NOMO-1 treated with DMSO at 0.1 percent for 48 hours (cell line): ENCODE data around the gene GIPC3.
"Not testable (repeated sequence)": the region's sequence is repeated elsewhere in the genome, so short reads cannot be mapped to it uniquely, and the experiment has no call there.

Experiments
- DNase-seq: peaks from one replicate; lab custom pipeline; 2025; ENCODE audit not compliant: unreplicated experiment; lab: John Stamatoyannopoulos, UW

The GIPC3 gene

DNA sequence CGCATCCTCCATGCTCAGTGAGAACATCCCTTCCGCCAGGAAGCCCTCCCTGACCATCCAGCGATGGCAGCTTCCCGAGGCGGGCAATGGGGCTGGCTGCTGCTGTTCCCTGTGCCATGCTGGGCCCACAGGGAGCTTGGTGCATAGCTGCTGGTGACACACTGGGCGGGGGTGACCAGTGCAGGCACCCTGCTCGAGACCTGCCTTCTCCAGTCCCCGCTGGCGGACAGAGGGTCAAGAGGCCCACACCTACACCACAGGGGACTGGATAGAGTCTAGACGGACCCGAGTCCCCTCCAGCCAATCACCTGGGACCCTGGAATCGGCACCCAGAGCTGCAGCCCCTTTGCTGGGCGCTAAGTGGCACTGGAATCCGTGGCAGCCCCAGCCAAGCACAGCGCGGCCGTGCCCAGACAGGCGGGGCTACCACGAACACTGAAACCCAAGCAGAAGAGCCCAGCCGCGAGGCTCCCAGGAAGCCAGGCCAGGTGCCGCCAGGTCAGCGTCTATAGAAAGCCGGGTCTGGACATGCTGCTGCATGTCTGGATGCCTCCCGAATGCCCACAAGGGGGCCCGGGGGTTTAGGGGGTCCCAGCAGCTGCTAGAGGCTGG is 30.4 kb downstream of the GIPC3 start:
- DNase-seq, result no peak

DNA sequence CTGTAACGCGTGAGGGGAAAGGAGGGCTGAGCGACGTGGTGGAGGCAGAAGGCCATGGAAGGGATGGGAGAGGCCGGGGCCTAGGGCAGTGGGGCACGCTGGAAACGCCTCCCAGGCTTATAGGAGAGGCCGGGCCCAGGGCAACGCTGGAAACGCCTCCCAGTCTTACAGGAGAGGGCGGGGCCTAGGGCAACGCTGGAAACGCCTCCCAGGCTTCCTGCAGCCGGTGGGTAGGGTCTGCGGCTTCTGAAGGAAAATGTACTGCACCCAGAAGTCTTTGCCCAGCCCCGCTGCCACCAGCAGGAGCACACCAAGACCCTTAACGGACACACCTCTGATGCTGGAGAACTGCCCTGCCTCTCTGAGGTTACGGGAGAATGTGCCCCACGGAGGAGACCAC is 32.2 kb downstream of the GIPC3 start:
- no peak for DNase-seq

DNA sequence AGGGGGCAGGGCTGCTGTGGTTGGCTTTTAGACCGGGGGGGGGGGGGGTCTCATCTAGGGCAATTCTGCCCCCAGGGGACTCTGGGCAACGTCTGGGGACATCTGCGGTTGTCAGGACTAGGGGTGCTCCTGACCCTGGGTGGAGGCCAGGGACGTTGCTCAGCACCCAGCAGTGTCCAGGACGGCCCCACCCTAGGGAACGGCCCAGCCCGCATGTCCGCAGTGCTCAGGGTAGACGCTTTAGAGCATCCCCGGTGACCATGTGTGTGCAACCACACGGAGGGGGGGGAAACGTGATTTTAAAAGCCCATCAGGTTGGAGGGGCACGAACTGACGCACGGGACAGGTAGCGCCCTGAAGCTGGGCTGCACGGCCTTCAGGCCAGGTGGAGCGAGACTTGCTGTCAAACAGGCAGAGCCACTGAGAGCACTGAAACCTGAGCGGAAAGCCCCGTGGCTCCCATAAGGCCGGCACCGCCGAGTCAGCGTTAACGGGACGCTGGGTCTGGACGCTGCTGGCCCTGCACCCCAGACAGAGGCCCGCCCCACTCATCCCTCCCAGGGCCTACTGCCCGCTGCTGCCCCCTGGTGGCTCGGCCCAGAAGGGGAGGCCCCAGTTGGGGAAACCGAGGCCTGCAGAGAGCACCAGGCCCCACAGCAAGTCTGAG is 33.0 kb downstream of the GIPC3 start:
- DNase-seq, result peak; percentile 8

DNA sequence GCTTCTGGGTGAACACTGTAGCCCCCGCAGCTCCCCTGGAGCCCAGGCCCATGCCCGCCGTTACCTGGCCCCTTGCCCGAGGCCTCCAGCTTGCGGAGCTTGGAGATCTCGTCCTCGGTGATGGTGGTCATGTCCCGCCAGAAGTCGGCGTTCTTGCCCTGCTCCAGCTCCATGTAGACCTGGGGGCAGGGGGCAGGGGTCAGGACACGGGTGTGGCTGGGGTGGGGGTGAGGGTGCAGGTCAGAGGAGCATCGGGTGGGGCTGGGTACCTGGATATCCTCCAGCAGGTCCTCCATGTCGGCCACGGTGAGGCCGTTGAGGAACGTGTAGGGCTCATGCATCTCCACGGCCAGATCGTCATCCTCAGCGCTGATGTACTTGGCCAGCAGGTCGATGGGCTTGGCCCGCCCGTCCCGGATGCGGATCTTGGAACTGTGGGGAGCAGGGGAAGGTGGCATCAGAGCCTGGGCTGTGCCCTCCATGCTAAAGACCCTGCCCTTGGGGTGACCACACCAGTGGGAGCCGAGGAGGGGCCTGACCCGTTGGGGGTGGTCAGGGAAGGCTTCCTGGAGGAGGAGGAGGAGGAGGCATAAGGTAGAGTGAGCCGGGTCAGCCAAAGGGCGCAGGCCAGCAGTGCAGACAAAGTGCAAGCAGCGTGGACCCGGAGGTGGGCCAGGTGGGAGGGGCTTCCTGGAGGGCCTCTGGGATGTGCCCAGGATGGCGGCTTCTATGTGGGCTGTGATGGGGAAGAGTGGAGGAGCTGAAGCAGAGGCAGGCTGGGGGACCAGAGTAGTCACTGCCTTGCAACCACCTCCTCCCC is 33.7 kb downstream of the GIPC3 start:
- no peak for DNase-seq

DNA sequence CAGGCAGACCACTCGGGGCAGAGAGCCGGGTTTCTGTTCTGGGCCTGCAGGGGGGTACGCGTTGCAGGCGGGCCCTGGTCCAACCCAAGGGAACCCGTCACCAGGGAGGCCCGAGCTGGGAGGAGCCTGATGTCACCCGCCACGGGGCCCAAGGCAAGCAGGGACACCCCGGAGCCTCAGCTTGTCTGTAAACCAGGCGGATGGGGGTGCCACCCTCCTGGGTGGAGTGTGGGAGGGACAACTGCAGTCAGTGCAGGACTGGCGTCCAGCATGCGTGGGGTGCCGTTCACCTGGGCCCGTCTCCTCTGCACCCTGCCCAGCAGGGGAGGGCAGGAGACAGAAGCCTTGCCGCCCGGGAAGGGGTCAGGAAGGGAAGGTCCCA is 34.3 kb downstream of the GIPC3 start:
- DNase-seq, result no peak

DNA sequence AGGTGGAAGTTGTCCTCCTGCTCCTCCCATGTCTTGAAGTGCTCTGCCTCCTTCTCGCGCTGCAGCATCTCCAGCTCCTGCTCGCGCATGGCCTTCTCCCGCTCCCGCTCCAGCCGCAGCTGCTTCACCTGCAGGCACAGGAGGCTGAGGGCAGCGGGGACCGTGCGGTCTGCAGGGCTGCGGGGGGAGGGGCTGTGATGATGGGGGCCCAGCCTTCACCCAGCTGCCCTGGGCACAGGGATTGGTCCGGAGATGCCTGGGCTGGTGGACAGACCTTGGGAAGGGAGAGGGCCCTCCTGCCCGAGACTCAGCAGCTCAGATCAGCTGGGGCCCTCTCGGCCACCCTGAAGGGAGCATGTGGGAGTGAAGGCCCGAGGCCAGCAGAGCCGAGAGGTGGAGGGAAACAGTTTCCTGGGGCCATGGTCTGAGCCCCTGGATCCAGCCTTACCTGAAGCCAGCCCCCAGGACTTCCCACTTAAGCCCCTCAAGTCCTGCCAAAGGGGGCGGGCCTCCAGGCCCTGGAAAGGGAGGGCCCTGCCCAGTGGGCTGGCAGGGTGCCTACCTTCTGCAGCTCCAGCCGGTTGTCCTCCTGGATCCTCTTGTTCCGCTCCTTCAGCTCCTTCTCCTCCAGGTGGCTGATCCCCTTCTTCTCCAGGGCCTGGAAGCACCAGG is 35.0 kb downstream of the GIPC3 start:
- no peak for DNase-seq

DNA sequence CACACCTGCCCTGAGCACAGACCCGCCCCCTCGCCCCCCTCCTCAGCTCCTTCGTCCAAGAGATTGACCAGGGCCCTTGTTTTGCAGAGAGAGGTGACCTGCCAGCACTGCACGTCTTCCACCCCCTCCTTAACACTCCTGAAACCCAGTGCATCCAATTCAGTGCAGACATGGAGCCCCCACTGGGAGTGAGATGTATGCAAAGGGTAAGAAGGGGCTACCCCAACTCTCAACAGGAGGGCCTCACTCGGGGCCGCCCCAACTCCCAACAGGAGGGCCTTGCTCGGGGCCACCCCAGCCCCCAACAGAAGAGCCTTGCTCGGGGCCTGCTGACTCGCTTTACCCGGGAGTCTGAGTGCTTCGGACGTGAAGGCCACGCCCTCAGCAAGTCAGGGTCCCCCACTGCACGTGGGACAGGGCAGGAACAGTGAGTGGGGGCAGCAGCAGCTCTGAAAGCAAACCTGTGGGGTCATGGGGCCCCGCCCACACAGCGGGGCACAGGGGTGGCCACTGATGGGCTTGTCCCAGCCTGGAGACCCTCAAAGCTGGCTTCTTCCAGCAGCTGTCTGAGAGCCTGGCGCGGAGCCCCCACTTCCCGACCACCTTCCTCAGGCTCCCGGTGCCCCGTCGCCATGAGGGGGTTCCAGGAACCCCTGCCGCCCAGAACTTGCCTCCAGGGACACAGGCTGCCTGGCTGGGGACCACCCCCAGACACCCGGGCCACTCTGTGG is 35.7 kb downstream of the GIPC3 start:
- DNase-seq, result no peak

DNA sequence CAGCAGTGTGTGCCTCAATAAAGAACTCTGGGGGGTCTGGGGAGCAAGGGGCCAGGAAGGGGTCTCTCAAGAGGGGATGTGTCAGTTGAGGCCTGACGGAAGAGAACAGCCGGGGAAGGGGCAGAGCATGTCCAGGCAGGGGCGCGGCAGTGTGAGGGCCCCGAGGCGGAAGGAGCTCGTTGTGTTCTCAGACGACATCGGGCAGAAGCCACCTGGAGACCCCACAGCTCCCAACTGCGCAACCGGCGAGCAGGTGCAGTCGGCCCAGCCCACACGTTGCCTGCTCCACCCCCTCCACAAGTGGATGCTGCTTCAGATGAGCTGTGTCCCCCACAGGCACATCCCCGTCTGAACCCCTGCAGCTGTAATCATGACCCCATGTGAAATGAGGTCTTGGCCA is 36.4 kb downstream of the GIPC3 start:
- DNase-seq, result no peak

DNA sequence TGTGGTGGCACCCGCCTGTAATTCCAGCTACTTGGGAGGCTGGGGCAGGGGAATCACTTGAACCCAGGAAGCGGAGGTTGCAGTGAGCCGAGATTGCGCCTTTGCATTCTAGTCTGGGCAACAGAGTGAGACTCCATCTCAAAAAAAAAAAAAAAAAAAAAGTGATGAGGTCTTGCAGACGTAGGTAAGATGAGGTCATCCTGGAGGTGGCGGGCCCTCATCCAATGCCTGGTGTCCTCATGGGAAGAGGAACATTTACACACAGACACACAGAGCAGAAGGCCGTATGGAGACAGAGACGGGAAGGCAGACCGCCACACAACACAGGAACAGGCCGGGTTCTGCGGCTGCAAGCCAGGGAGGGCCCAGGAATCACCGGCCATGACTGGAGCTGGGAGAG is 36.9 kb downstream of the GIPC3 start:
- DNase-seq, result no peak

DNA sequence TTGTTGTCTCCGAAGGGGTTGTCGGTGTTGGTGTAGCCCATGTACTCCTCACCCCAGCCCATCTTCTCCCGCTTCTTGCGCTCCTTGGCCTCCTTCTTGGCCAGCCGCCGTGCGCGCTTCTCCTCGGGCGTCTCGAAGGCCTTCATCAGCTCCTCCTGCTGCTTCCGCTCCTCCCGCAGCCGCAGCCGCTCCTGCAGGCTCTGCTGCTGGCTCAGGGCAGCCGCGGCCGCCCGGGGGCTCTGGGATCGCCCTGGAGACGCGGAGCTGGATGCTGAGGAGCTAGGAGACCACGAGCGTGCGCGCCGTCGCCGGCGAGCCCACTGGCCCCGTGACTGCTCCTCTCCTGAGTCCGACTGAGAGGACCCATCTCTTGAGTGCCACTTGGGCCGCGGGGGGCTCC is 38.4 kb downstream of the GIPC3 start:
- DNase-seq, result no peak

DNA sequence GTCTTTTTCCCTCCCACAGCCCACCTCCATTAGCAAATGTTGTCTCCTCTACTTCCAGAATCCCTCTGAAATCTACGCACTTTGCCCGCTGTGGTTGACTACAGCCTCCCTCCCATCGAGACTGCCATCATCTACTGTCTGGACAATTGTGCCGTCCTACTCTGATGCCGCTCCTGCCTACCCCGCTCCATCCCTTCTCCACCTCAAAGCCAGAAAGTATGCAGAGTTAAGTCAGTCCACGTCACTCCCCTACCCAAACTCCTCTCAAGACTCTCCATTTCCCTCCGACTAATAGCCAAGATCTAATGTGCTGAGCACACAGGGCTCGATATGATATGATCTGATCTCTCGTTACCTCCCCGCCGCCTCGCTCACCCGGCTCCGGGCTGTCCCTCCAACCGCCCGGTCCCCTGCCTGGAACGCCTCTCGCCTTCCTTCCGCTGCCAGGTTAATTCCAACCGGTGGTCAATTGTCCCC is 40.8 kb downstream of the GIPC3 start:
- no peak for DNase-seq

DNA sequence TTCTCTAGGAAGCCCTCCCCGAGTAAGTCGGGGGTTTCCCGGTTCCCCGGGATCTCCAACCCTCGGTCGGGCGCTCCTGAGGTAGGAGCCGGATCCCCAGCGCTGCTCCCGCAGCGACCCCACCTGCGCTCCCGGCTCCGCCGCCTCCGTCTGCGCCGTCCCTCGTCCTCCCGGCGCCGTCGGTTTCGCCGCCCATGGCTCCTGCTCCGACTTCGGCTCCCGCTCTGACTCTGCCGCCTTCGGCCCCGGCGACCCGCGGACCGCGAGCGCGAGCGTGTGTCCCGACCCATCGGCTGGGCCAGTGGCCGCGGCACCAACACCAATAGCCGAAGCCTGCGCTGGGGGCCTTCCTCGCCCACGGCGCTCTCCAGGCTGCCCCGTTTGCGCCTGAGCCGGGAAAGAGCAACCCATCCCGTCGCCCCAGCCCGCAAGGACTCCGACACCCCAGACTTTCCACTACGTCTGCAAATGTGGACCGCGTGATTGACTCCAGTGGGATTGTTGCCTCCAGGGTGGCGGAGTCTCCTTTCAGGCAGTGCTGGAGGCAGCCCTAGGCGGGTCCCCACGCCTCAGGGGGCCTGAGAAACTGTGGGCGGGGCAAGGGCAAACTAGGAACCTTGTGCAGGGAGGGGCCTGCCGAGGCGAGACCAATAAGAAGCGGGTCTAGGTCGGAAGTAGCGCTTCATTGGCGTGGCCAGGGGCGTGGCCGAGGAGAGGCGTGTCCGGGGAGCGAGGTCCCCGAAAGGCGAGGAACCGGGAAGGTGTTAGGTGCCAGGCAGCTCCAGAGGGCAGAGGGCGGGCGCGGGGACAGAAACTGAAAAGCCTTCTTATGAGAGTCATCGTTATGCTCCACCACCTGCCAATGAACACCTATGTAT is 41.4 kb downstream of the GIPC3 start, which contains the start of gene CACTIN:
Gene CACTIN, minus strand, starts transcription at position 318 of the 878 bp plus-strand sequence. Its CDS starts 28 bp downstream, at position 290.
- DNase-seq, result peak; percentile 98

DNA sequence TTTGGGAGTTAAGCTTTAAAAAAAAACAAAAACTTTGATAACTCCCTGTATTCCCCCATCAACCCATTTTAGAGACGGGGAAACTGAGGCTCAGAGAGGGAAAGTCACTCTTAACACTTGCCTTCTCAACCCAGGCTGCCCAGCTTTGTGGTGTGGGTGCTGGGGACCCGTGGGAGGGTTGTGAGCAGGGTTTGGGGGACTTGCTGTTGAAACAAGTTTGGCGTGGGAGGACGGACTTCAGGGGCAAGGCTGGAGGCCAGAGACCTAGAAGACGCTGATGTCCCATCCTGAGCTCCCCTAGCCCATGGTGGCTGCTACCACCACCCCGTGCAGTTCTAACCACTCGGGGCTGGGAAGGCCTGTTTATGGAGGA is 42.1 kb downstream of the GIPC3 start:
- no peak for DNase-seq

DNA sequence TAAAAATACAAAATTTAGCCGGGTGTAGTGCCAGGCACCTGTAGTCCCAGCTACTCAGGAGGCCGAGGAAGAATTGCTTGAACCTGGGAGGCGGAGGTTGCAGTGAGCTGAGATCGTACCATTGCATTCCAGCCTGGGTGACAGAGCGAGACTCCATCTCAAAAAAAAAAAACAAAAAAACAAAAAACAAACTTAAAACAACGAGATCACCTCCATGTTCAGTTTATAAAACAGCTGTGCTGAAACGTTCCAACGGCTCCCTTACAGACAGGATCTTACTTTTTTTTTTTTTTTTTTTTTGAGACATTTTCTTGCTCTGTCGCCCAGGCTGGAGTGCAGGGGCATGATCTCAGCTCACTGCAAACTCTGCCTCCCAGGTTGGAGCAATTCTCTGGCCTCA is 43.5 kb downstream of the GIPC3 start:
- DNase-seq, result not testable (repeated sequence)

DNA sequence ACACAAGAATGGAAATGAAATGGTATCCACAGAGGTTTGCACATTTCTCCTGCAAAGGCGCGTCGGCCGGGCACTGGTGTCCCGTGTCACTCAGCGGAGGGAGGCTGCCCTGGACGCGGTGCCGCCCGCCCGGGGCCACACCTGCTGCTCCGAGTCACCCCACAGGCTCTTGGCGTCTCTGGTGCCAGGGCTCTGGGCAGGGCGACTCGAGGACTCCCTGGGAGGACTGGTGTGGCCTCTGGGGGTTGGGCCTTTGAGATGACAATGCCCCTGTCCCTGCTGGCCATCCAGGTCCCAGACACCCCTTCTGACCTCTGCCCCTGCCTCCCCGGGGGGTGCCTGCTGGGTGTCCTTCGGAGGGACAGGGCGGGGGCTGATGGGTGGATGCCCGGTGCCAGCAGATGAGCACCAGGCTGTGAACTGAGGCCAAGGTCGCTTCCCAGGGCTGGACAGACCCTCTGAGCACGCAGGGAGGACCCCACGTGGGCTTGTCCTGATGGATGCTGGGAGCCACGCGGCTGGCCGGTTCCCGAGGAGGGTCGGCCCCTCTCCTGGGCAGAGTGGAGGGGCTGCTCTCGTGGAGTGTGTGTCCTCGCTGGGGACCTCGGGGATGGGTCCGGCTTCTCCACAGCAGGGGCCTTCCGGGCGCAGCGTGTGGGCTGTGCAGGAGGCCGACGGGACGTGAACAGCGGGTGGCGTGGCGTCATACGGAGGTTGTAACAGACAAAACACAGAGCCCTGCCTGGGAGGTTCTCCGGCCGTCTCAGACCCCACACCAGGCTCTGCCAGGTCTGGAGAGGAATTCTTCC is 46.0 kb downstream of the GIPC3 start:
- no peak for DNase-seq

DNA sequence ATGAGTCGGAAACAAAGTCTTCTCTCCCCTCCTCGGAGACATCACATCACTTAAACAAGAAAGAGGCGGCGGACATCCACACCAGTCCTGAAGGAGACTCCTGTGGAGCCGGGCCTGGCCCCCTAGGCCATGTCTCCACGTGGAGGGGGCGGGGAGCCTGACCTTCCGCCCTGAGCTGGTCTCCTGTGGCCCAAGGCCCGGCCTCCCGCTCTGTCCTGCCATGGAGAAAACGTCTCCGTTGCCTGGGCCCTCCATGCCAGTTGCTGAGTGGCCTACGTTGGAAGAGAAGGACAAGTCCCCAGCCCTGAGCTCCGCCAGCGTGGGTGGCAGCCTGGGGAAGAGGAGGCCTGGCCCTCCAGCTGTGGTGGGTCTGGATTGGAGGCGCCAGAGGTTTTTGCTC is 46.8 kb downstream of the GIPC3 start:
- DNase-seq, result no peak

DNA sequence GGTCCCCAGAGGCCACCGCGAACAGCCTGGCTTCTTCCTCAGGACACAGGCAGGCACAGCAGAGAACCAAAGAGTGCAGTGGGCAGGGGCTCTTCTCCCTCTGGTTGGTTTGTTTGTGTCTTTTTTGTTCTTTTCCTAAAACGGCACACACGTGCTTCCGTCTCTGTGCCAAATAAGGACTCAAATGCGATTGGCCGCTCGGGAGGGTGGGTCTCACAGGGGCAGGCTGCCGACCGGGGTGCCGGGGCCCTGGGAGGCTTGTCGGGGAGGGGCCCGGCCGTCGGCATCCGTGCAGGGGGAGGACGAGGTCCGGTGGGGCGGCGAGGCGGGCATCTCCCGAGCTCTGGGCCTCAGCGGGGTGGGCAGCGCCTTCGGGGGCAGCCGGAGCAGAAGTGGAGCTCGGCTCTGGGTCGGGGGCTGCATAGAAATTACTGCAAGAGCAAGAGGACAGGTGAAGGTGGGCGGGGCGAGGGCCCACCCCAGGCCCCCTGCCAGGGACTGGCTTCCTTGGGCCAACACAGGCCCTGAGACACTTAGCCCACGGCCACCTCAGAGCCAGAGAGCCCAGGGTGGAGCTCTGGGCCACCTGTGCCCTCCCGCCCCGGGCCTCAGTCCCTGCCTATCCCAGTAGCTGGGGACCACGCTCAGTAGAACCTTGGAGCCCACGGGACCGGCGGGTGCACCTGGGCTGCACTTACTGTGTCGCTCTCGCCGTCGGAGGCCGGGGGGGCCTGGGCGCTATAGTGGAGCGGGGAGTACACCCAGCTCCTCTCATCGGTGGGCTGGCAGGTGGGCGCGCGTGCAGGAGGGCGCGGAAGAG is 47.7 kb downstream of the GIPC3 start:
- no peak for DNase-seq

DNA sequence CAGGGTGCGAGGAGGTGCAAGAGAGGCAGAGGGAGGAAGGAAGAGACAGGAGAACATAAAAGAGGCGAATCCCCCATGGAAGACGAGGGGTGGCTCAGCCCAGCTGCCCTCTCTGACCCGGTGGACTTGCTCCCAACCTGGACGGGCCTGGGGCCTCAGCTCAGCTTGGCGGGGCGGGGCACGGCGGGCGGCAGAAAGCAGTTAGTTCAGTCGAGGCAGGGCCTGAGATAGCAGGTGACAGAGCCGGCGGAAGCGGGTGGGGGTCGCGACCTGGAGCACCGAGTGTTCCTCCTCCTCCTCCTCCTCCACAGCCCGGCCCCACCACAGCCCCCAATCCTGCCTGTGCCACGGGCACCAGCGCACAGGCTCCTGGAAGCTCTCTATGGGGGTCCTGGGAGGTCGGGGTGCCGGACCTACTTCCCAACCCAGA is 48.3 kb downstream of the GIPC3 start:
- no peak for DNase-seq
